Keratinocyte (primary cell): ENCODE results near the gene REV1. TPM values are rescaled to one million over a fixed set of nuclear protein-coding genes. Genes with fewer than 3 reads are reported as not detected.

Experiments used
- DNase-seq: peaks from one replicate; pipeline ENCODE4 v3.0.0-alpha.2; 2011; ENCODE audit warnings: low read depth, missing footprints, low spot score
- FAIRE-seq: peaks from 2 replicates; lab custom pipeline; 2011; peaks lifted over from hg19 to GRCh38; lab: Jason Lieb, UNC
- H2AFZ ChIP-seq: 2 replicates; pipeline ENCODE4 v1.6.0; 2012; ENCODE audit warnings: low read length, control low read depth, inconsistent platforms; ENCODE audit not compliant: control insufficient read depth
- H3K27ac ChIP-seq: 2 replicates; pipeline ENCODE4 v1.5.1; 2011; ENCODE audit warnings: low read length; ENCODE audit not compliant: control insufficient read depth, insufficient read depth
- H3K27me3 ChIP-seq: 3 replicates; pipeline ENCODE4 v1.6.0; 2011; ENCODE audit warnings: low read length; ENCODE audit not compliant: control insufficient read depth, insufficient read depth; ENCODE audit errors: extremely low read depth
- H3K36me3 ChIP-seq, 2 experiments: 2 replicates in 1 of 2; 3 replicates in 1 of 2; pipeline ENCODE4 v1.5.1; 2011; ENCODE audit warnings: low read length in 2 of 2, mild to moderate bottlenecking in 1 of 2; ENCODE audit not compliant: control insufficient read depth in 2 of 2, insufficient read depth in 2 of 2; ENCODE audit errors: extremely low read depth in 1 of 2
- H3K4me1 ChIP-seq: 3 replicates; pipeline ENCODE4 v1.5.1; 2011; ENCODE audit warnings: low read length; ENCODE audit not compliant: control insufficient read depth, insufficient read depth; ENCODE audit errors: extremely low read depth
- H3K4me2 ChIP-seq: 3 replicates; pipeline ENCODE4 v1.6.0; 2011; ENCODE audit warnings: low read depth, low read length; ENCODE audit not compliant: control insufficient read depth, insufficient read depth; ENCODE audit errors: extremely low read depth
- H3K4me3 ChIP-seq, 3 experiments: fragments of 200-600 bp in 1 of 3; sonication (generic) in 1 of 3; 2 replicates in 2 of 3; 3 replicates in 1 of 3; pipeline ENCODE4 v1.5.1; 2011 to 2016; ENCODE audit warnings: low read length in 3 of 3, mild to moderate bottlenecking in 3 of 3, control low read depth in 2 of 3, inconsistent platforms in 1 of 3, low read depth in 1 of 3, mixed read lengths in 1 of 3, mixed run types in 1 of 3, moderate library complexity in 1 of 3; ENCODE audit not compliant: control insufficient read depth in 2 of 3, insufficient read depth in 2 of 3; ENCODE audit errors: extremely low read depth in 1 of 3
- H3K79me2 ChIP-seq: 2 replicates; pipeline ENCODE4 v1.6.0; 2012; ENCODE audit warnings: low read length; ENCODE audit not compliant: control insufficient read depth, insufficient read depth
- H3K9ac ChIP-seq: 3 replicates; pipeline ENCODE4 v1.6.0; 2011; ENCODE audit warnings: low read length; ENCODE audit not compliant: control insufficient read depth, insufficient read depth; ENCODE audit errors: extremely low read depth
- H3K9me1 ChIP-seq: 3 replicates; pipeline ENCODE4 v1.6.0; 2011; ENCODE audit warnings: low read length; ENCODE audit not compliant: control insufficient read depth, insufficient read depth; ENCODE audit errors: extremely low read depth
- H3K9me3 ChIP-seq: 2 replicates; pipeline ENCODE4 v1.5.1; 2012; ENCODE audit warnings: low read depth, low read length; ENCODE audit not compliant: control insufficient read depth
- H4K20me1 ChIP-seq: 3 replicates; pipeline ENCODE4 v1.6.0; 2011; ENCODE audit warnings: low read length; ENCODE audit not compliant: control insufficient read depth, insufficient read depth; ENCODE audit errors: extremely low read depth
- EZH2 ChIP-seq: IDR thresholded peaks from one replicate; pipeline ENCODE4 v1.6.1; 2012; ENCODE audit warnings: inconsistent platforms, mild to moderate bottlenecking, low read length, moderate library complexity
- dilution Hi-C: fragments of 300-500 bp; cut with MboI; formaldehyde crosslinking; loops from one replicate; pipeline ENCODE4 v1.7.0; 2020; ENCODE audit warnings: low sequenced_read_pairs; ENCODE audit not compliant: extremely low pct_ligation_motif_present
- polyA plus RNA-seq, 5 experiments: library from polyadenylated mRNA; depleted of rRNA in 3 of 5; stranded (reverse) in 3 of 5; stranded (forward) in 1 of 5; unstranded in 1 of 5; fragments of >200 nt; gene quantifications; 1 replicate in 1 of 5; 2 replicates in 3 of 5; 3 replicates in 1 of 5; pipeline versions ENCODE4 v1.2.1 to v1.2.3, GENCODE V29; 2011 to 2012; ENCODE audit warnings: missing spikeins in 2 of 5, low read depth in 1 of 5, low replicate concordance in 1 of 5
- TF ChIP-seq, protein P1 (sequence below), 3 experiments: IDR thresholded peaks in 1 of 3; conservative IDR thresholded peaks in 1 of 3; optimal IDR thresholded peaks in 1 of 3; 2 replicates in 2 of 3; 3 replicates in 1 of 3; pipeline versions ENCODE3 to v1.5.1; 2011; ENCODE audit warnings: low read length in 3 of 3, mild to moderate bottlenecking in 3 of 3, moderate library complexity in 2 of 3, control low read depth in 1 of 3, inconsistent platforms in 1 of 3; ENCODE audit not compliant: insufficient read depth in 2 of 3; ENCODE audit errors: extremely low read depth in 1 of 3

REV1 gene
- polyA plus RNA-seq, 1 donor (not counting 4 experiments of a cell fraction or from before 2014, with no cell fraction given) = 56.4 TPM

DNA sequence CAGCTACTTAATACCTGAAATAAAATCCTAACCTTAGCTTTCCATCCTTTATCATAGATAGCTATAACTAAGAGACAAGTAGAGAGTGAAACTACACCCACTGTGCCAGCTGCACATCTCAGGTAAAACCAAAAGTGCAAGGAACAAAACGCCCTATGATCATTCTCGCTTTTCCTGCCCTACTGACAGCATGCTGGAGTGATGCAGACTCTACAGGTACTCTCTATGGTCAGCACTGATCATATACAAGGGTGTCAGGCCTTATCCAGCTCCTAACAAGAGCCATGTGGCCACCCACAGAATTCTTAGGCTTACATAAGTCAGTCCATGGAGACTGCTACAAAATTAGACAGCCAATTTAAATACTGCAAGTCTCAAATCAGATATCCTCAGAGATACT, 45.6 kb downstream of the REV1 start:
- peaks cover 65% of the 10 kb centered on the region for H3K79me2 ChIP-seq
- TF ChIP-seq, protein P1, sequence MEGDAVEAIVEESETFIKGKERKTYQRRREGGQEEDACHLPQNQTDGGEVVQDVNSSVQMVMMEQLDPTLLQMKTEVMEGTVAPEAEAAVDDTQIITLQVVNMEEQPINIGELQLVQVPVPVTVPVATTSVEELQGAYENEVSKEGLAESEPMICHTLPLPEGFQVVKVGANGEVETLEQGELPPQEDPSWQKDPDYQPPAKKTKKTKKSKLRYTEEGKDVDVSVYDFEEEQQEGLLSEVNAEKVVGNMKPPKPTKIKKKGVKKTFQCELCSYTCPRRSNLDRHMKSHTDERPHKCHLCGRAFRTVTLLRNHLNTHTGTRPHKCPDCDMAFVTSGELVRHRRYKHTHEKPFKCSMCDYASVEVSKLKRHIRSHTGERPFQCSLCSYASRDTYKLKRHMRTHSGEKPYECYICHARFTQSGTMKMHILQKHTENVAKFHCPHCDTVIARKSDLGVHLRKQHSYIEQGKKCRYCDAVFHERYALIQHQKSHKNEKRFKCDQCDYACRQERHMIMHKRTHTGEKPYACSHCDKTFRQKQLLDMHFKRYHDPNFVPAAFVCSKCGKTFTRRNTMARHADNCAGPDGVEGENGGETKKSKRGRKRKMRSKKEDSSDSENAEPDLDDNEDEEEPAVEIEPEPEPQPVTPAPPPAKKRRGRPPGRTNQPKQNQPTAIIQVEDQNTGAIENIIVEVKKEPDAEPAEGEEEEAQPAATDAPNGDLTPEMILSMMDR (optimal IDR thresholded peaks at IDR 0.05 in 1 of 3, IDR thresholded peaks at IDR 0.05 in 1 of 3, conservative IDR thresholded peaks at IDR 0.05 in 1 of 3; ENCODE audit: extremely low read depth in 1 of 3, insufficient read depth in 2 of 3, low read length in 3 of 3) = no peak
- TF ChIP-seq EZH2 = no peak
- DNase-seq (no peak), FAIRE-seq (no peak)
- peaks cover 13% of the 10 kb centered on the region for H3K4me1 ChIP-seq
- no peak overlapping the region for H2AFZ ChIP-seq
- H3K9ac ChIP-seq = no peak overlapping the region
- H3K4me2 ChIP-seq = no peak overlapping the region
- no peak overlapping the region for H3K4me3 ChIP-seq
- dilution Hi-C loops = no loop called here
- no peaks in the 10 kb centered on the region for H3K9me1 ChIP-seq
- H4K20me1 ChIP-seq = no peaks in the 10 kb centered on the region
- no peaks in the 10 kb centered on the region for H3K9me3 ChIP-seq
- no peaks in the 10 kb centered on the region for H3K27me3 ChIP-seq
- H3K36me3 ChIP-seq = peaks cover 7 to 8% of the 10 kb centered on the region in 2 experiments
- H3K27ac ChIP-seq = no peak overlapping the region

DNA sequence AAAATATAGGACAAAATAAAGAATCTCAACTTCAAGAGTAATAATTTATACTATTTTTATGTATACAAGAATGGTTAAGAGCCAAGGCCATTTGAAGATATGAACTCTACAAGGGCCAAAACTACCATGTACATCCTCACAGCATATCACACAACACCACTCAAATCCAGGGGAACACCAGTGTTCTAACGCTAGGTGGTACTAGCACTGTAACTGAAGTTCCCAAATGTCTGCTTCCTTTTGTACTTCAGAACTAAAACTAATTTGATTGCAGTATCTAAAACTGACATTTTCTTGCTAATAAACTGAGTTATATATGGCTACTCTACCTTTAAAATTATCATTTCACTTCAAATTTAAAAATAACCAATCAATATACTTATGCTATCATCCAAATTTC, 47.0 kb downstream of the REV1 start:
- Histone ChIP-seq H3K79me2 (peaks cover 70% of the 10 kb centered on the region), H3K4me1 (peaks cover 11% of the 10 kb centered on the region), H3K36me3 (peaks cover 9 to 14% of the 10 kb centered on the region in 2 experiments), H3K4me3 (no peak overlapping the region), H4K20me1 (no peaks in the 10 kb centered on the region), H3K27me3 (no peaks in the 10 kb centered on the region), H3K9ac (no peak overlapping the region), H3K9me1 (no peaks in the 10 kb centered on the region), H2AFZ (no peak overlapping the region), H3K4me2 (no peak overlapping the region), H3K27ac (no peak overlapping the region), H3K9me3 (no peaks in the 10 kb centered on the region)
- TF ChIP-seq, protein P1 (optimal IDR thresholded peaks at IDR 0.05 in 1 of 3, IDR thresholded peaks at IDR 0.05 in 1 of 3, conservative IDR thresholded peaks at IDR 0.05 in 1 of 3; ENCODE audit: extremely low read depth in 1 of 3, insufficient read depth in 2 of 3, low read length in 3 of 3) = peak; percentile 23 to 52 (median 30)
- TF ChIP-seq EZH2 = no peak
- no peak for FAIRE-seq
- no peak for DNase-seq
- dilution Hi-C loops = no loop called here
